DOHH2 (cell line): ENCODE results near the gene ADAMTS16.
"Not testable (repeated sequence)": the region's sequence is repeated elsewhere in the genome, so short reads cannot be mapped to it uniquely, and the experiment has no call there.

Experiments
- H3F3A ChIP-seq: fragments of 200-600 bp; sonication (generic), shearing (Covaris generic); 2 replicates; pipeline ENCODE4 v1.6.0; 2016; ENCODE audit warnings: antibody characterized with exemption, mild to moderate bottlenecking; ENCODE audit not compliant: control insufficient read depth, insufficient read depth
- H3K27ac ChIP-seq: fragments of 200-600 bp; sonication (generic); 2 replicates; pipeline ENCODE4 v1.5.1; 2014; ENCODE audit warnings: low read depth, mild to moderate bottlenecking, low read length, moderate library complexity
- H3K27me3 ChIP-seq: fragments of 200-600 bp; sonication (generic); 2 replicates; pipeline ENCODE4 v1.6.1; 2014; ENCODE audit warnings: mild to moderate bottlenecking, low read length, mixed read lengths; ENCODE audit not compliant: control insufficient read depth
- H3K36me3 ChIP-seq: fragments of 200-600 bp; sonication (generic); 2 replicates; pipeline ENCODE4 v1.6.1; 2014; ENCODE audit warnings: mild to moderate bottlenecking, low read length, moderate library complexity, mixed read lengths; ENCODE audit not compliant: control insufficient read depth
- H3K4me1 ChIP-seq: fragments of 200-600 bp; sonication (generic); 2 replicates; pipeline ENCODE4 v1.6.1; 2014; ENCODE audit warnings: mild to moderate bottlenecking, low read length, mixed read lengths; ENCODE audit not compliant: control insufficient read depth
- H3K4me2 ChIP-seq: fragments of 200-600 bp; sonication (generic); 2 replicates; pipeline ENCODE4 v1.6.0; 2014; ENCODE audit warnings: mild to moderate bottlenecking, low read length, moderate library complexity
- H3K4me3 ChIP-seq: fragments of 200-600 bp; sonication (generic); 2 replicates; pipeline ENCODE4 v1.5.1; 2014; ENCODE audit warnings: mild to moderate bottlenecking, low read length, mixed read lengths
- H3K79me2 ChIP-seq: fragments of 200-600 bp; sonication (generic); 2 replicates; pipeline ENCODE4 v1.6.1; 2014; ENCODE audit warnings: mild to moderate bottlenecking, low read length, mixed read lengths; ENCODE audit not compliant: control insufficient read depth
- H3K9me2 ChIP-seq: fragments of 200-600 bp; sonication (generic); replicated peaks from 2 replicates; pipeline ENCODE4 v1.6.1; 2014; ENCODE audit warnings: mild to moderate bottlenecking, low read length, mixed read lengths; ENCODE audit not compliant: control insufficient read depth
- H3K9me3 ChIP-seq: fragments of 200-600 bp; sonication (generic); 2 replicates; pipeline ENCODE4 v1.6.1; 2014; ENCODE audit warnings: antibody characterized with exemption, low read length, mixed read lengths; ENCODE audit not compliant: control insufficient read depth, insufficient read depth
- H4K20me1 ChIP-seq: fragments of 200-600 bp; sonication (generic); 2 replicates; pipeline ENCODE4 v1.6.0; 2014; ENCODE audit warnings: low read depth, mild to moderate bottlenecking, antibody characterized with exemption, low read length, moderate library complexity; ENCODE audit not compliant: control insufficient read depth, insufficient read depth
- CTCF ChIP-seq: fragments of 200-600 bp; sonication (generic); IDR thresholded peaks from one replicate; pipeline ENCODE4 v1.5.1; 2014; ENCODE audit warnings: antibody characterized with exemption, mild to moderate bottlenecking, low read depth, low read length; ENCODE audit not compliant: poor library complexity, severe bottlenecking
- EZH2phosphoT487 ChIP-seq: fragments of 200-600 bp; sonication (generic); IDR thresholded peaks from 2 replicates; pipeline ENCODE4 v1.6.1; 2017; ENCODE audit warnings: borderline replicate concordance, mild to moderate bottlenecking, antibody characterized with exemption, low read length, moderate library complexity, mixed read lengths

Gene ADAMTS16

DNA sequence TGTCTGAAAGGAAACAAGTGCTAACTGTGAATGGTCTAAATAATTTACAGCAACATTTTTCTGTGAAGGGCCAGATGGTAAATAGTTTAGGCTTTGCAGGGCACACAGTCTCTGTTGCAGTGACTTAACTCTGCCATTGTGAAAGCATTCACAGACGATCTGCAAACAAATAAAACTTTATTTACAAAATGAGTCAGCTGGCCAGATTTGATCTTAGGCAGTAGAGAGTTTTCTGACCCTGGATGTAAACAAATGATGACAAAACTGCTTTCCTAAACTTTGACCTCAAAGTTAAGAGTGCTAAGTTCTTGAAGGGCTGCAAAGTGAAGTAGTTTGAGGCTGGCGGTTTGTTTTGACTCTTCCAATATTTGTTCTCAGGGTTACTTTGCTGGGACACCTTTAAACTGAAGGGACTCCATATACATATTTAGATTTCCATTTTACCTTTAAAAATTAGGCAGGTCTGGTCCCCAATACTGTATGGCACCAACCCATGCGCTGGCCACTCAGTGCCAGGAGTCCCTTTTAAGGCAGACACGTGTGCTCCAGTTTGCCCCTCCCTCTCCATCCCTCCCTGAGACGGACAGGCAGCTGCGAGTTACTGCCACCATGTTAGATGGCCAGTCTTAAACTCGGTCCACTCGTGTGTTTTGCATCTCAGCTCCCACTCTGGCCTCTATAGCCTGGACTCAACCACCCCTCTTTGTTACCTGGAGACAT is 4.0 kb upstream of the ADAMTS16 start:
- Histone ChIP-seq H3F3A (no peaks in the 10 kb centered on the region), H3K27ac (no peak overlapping the region), H3K27me3 (no peaks in the 10 kb centered on the region), H3K79me2 (no peaks in the 10 kb centered on the region), H3K4me2 (no peak overlapping the region), H3K9me2 (no peaks in the 10 kb centered on the region), H3K4me3 (no peak overlapping the region), H3K9me3 (no peaks in the 10 kb centered on the region; the same call in 1 of the 2 replicates), H4K20me1 (no peaks in the 10 kb centered on the region), H3K36me3 (no peaks in the 10 kb centered on the region), H3K4me1 (no peaks in the 10 kb centered on the region)
- TF ChIP-seq EZH2phosphoT487 (no peak), CTCF (no peak)

DNA sequence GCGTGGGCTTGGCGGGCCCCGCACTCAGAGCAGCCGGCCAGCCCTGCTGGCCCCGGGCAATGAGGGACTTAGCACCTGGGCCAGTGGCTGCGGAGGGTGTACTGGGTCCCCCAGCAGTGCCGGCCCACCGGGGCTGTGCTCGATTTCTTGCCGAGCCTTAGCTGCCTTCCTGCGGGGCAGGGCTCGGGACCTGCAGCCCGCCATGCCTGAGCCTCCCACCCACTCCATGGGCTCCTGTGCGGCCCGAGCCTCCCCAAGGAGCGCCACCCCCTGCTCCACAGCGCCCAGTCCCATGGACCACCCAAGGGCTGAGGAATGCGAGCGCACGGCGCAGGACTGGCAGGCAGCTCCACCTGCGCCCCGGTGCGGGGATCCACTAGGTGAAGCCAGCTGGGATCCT is 2.3 kb upstream of the ADAMTS16 start:
- not testable (repeated sequence) for H3F3A ChIP-seq, H3K27me3 ChIP-seq, H3K9me3 ChIP-seq, H3K27ac ChIP-seq, H3K79me2 ChIP-seq, H3K36me3 ChIP-seq, H3K4me3 ChIP-seq, H3K4me2 ChIP-seq, H3K9me2 ChIP-seq, H3K4me1 ChIP-seq, H4K20me1 ChIP-seq

DNA sequence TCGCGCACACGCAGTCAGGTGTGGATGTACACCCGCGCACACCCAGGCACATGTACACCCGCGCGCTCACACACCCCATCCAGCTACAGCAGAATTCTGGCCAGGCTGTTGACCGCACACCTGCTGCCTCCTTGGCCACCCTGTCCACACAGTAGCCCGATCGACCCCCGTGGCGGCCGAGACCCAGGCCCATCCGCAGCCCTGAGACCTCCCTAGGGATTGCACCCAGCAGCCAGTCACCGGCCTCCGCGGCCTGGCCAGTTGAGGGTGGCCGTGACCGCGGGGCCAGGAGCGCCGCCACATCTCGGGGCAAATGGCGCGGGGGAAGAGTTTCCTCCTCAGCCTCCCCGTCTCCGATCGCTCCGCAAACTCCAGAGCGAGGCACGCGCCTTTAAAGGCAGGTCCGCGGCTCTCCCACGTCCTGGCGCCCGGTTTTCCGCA is 774 bp upstream of the ADAMTS16 start:
- Histone ChIP-seq H3K27ac (no peak overlapping the region), H3K4me3 (no peak overlapping the region), H3K4me1 (no peaks in the 10 kb centered on the region), H4K20me1 (no peaks in the 10 kb centered on the region), H3K79me2 (no peaks in the 10 kb centered on the region), H3K27me3 (no peaks in the 10 kb centered on the region), H3K4me2 (no peak overlapping the region), H3K9me3 (no peaks in the 10 kb centered on the region), H3K9me2 (no peaks in the 10 kb centered on the region), H3K36me3 (no peaks in the 10 kb centered on the region), H3F3A (no peaks in the 10 kb centered on the region)
- TF ChIP-seq CTCF: no peak
- TF ChIP-seq EZH2phosphoT487: no peak

- Histone ChIP-seq H3K4me1 (no peaks in the 10 kb centered on the region), H3K79me2 (no peaks in the 10 kb centered on the region), H3K9me2 (no peaks in the 10 kb centered on the region), H3K27ac (no peak overlapping the region), H3F3A (no peaks in the 10 kb centered on the region), H3K4me2 (no peak overlapping the region), H3K36me3 (no peaks in the 10 kb centered on the region), H3K27me3 (no peaks in the 10 kb centered on the region), H3K9me3 (no peaks in the 10 kb centered on the region), H4K20me1 (no peaks in the 10 kb centered on the region), H3K4me3 (no peak overlapping the region)
- TF ChIP-seq CTCF (no peak), EZH2phosphoT487 (no peak)
Observed at GRCh38 chr5:5140479-5141338, 579 bp downstream of the ADAMTS16 start.
